Measurements from ENCODE around the gene EVPL.

The EVPL gene

GRCh38 chr17:76017481-76018339 lies 9.4 kb downstream of the EVPL start:
- DNase-seq = no peak

- DNase-seq = peak; percentile 16 to 57
These were observed 12.2 kb downstream of the EVPL start for GRCh38 chr17:76014925-76015261.

- peak; percentile 90 for DNase-seq
These were observed 12.8 kb downstream of the EVPL start for GRCh38 chr17:76014100-76014924.

- no peak for DNase-seq
These were observed 13.7 kb downstream of the EVPL start for GRCh38 chr17:76013377-76013932.

GRCh38 chr17:76011951-76012350 lies 15.2 kb downstream of the EVPL start:
- DNase-seq = no peak

GRCh38 chr17:76009969-76010661 lies 17.0 kb downstream of the EVPL start:
- DNase-seq = no peak

GRCh38 chr17:76009447-76009846 lies 17.7 kb downstream of the EVPL start:
- DNase-seq = no peak

- no peak for DNase-seq
These were observed 18.3 kb downstream of the EVPL start for GRCh38 chr17:76008630-76009425.

- no peak for DNase-seq
These were observed 18.9 kb downstream of the EVPL start for GRCh38 chr17:76008208-76008607.

- no peak for DNase-seq
These were observed 19.3 kb downstream of the EVPL start for GRCh38 chr17:76007850-76008165.

GRCh38 chr17:76007131-76007849 lies 19.8 kb downstream of the EVPL start:
- no peak for DNase-seq

GRCh38 chr17:76005263-76006149 lies 21.6 kb downstream of the EVPL start:
- peak; percentile 75 to 84 for DNase-seq

GRCh38 chr17:76004750-76005262 lies 22.3 kb downstream of the EVPL start:
- DNase-seq = no peak

- DNase-seq = no peak
These were observed 23.2 kb downstream of the EVPL start for GRCh38 chr17:76003915-76004314.

- DNase-seq = no peak
These were observed 25.0 kb downstream of the EVPL start for GRCh38 chr17:76002100-76002499.

GRCh38 chr17:76000755-76001521 lies 26.2 kb downstream of the EVPL start, which contains the start of gene CDK3:
TSS of gene CDK3 (plus strand) at chr17:76000855. CDS start at chr17:76001426, 571 bp downstream.
- DNase-seq = no peak

- DNase-seq = peak; percentile 51 to 58
These were observed 26.9 kb downstream of the EVPL start for GRCh38 chr17:76000016-76000754.

GRCh38 chr17:75998327-75998795 lies 28.7 kb downstream of the EVPL start:
- no peak for DNase-seq

Data from NCI-H2081 (cell line).